H1 (cell line): ENCODE measurements around the gene KRT10. TPM values are rescaled to one million over a fixed set of nuclear protein-coding genes. Genes with fewer than 3 reads are reported as not detected.

Experiments used
- CTCF ChIA-PET: fragments of 300-600 bp; sonication (Branson Sonifier 250); formaldehyde crosslinking; loops from one replicate; lab custom pipeline; 2021; ENCODE audit not compliant: partially characterized antibody; lab: Charles Lee
- POLR2A ChIA-PET: fragments of 300-600 bp; sonication (Branson Sonifier 250); formaldehyde crosslinking; loops from one replicate; lab custom pipeline; 2021; ENCODE audit warnings: inconsistent platforms; ENCODE audit not compliant: partially characterized antibody; lab: Charles Lee
- DNase-seq, 2 experiments: peaks; one replicate each; pipeline versions ENCODE4 v3.0.0 to v3.0.0-alpha.2; 2010 to 2022; ENCODE audit warnings: low spot score in 2 of 2, low read depth in 1 of 2, mixed read lengths in 1 of 2
- FAIRE-seq: peaks from 2 replicates; lab custom pipeline; 2011; peaks lifted over from hg19 to GRCh38; lab: Jason Lieb, UNC
- H2AFZ ChIP-seq: 2 replicates; pipeline ENCODE4 v1.8.1; 2012; ENCODE audit warnings: low read length, inconsistent platforms
- H2AK5ac ChIP-seq: 2 replicates; pipeline ENCODE4 v1.6.1; 2013; ENCODE audit warnings: low read depth, low read length
- H2BK120ac ChIP-seq: replicated peaks from 2 replicates; pipeline ENCODE3; 2013; ENCODE audit warnings: low read depth, low read length, inconsistent platforms
- H2BK12ac ChIP-seq: 2 replicates; pipeline ENCODE4 v1.6.1; 2013; ENCODE audit warnings: low read depth, low read length
- H2BK15ac ChIP-seq: 2 replicates; pipeline ENCODE4 v1.6.1; 2013; ENCODE audit warnings: low read length
- H2BK20ac ChIP-seq: 2 replicates; pipeline ENCODE4 v1.6.1; 2013; ENCODE audit warnings: low read length
- H2BK5ac ChIP-seq: 2 replicates; pipeline ENCODE4 v1.6.1; 2013; ENCODE audit warnings: low read depth, low read length
- H3K14ac ChIP-seq: 2 replicates; pipeline ENCODE4 v1.6.1; 2013; ENCODE audit warnings: inconsistent platforms; ENCODE audit not compliant: insufficient read length
- H3K18ac ChIP-seq: 2 replicates; pipeline ENCODE4 v1.6.1; 2013; ENCODE audit warnings: low read length; ENCODE audit errors: extremely low read depth
- H3K23ac ChIP-seq: 2 replicates; pipeline ENCODE4 v1.6.1; 2013; ENCODE audit warnings: inconsistent platforms; ENCODE audit not compliant: insufficient read length
- H3K23me2 ChIP-seq: 2 replicates; pipeline ENCODE4 v1.6.1; 2013; ENCODE audit warnings: low read depth, low read length
- H3K27ac ChIP-seq: 2 replicates; pipeline ENCODE4 v1.6.1; 2011; ENCODE audit warnings: low read depth, low read length, inconsistent platforms
- H3K27me3 ChIP-seq, 4 experiments: replicated peaks in 1 of 4; 1 replicate in 1 of 4; 2 replicates in 3 of 4; pipeline versions ENCODE4 v1.6.1 to v1.8.1; 2011 to 2013; ENCODE audit warnings: low read length in 3 of 4, mild to moderate bottlenecking in 3 of 4, inconsistent platforms in 2 of 4, mixed read lengths in 2 of 4, moderate library complexity in 1 of 4; ENCODE audit not compliant: control insufficient read depth in 3 of 4, insufficient read depth in 3 of 4; ENCODE audit errors: extremely low read depth in 1 of 4
- H3K36me3 ChIP-seq, 4 experiments: 2 replicates each; pipeline versions ENCODE4 v1.6.1 to v1.8.1; 2011 to 2013; ENCODE audit warnings: mild to moderate bottlenecking in 4 of 4, low read length in 3 of 4, moderate library complexity in 2 of 4, control low read depth in 1 of 4, inconsistent platforms in 1 of 4; ENCODE audit not compliant: insufficient read depth in 4 of 4, control insufficient read depth in 2 of 4
- H3K4ac ChIP-seq: replicated peaks from 2 replicates; pipeline ENCODE3; 2013; ENCODE audit warnings: low read length, low read depth, mixed read lengths, inconsistent platforms; ENCODE audit not compliant: insufficient read length
- H3K4me1 ChIP-seq, 4 experiments: replicated peaks in 1 of 4; 1 replicate in 1 of 4; 2 replicates in 3 of 4; pipeline versions ENCODE4 v1.6.1 to v1.8.1; 2011 to 2013; ENCODE audit warnings: low read length in 3 of 4, inconsistent platforms in 2 of 4, mixed read lengths in 1 of 4; ENCODE audit not compliant: insufficient read depth in 4 of 4, control insufficient read depth in 3 of 4
- H3K4me2 ChIP-seq, 2 experiments: 2 replicates each; pipeline versions ENCODE4 v1.6.1 to v1.8.1; 2011 to 2013; ENCODE audit warnings: low read depth in 2 of 2, low read length in 2 of 2, control low read depth in 1 of 2, inconsistent platforms in 1 of 2, mild to moderate bottlenecking in 1 of 2; ENCODE audit not compliant: insufficient read depth in 1 of 2
- H3K4me3 ChIP-seq, 4 experiments: fragments of 200-600, 300-600 bp in 1 of 4; sonication (generic), shearing (Covaris generic), sonication (Bioruptor Twin) in 1 of 4; 2 replicates each; pipeline versions ENCODE4 v1.5.1 to v1.8.1; 2011 to 2016; ENCODE audit warnings: low read length in 4 of 4, low read depth in 3 of 4, control low read depth in 2 of 4, inconsistent platforms in 2 of 4, mild to moderate bottlenecking in 2 of 4, mixed read lengths in 1 of 4, moderate library complexity in 1 of 4; ENCODE audit not compliant: insufficient read depth in 2 of 4; ENCODE audit errors: extremely low read depth in 1 of 4
- H3K56ac ChIP-seq: replicated peaks from 2 replicates; pipeline ENCODE3; 2013; ENCODE audit warnings: low read depth, mild to moderate bottlenecking, mixed read lengths, low read length, inconsistent platforms; ENCODE audit not compliant: insufficient read length
- H3K79me1 ChIP-seq: 2 replicates; pipeline ENCODE4 v1.6.1; 2013; ENCODE audit warnings: low read depth, low read length, control low read depth
- H3K79me2 ChIP-seq, 2 experiments: 2 replicates each; pipeline versions ENCODE4 v1.6.1 to v1.8.1; 2012 to 2013; ENCODE audit warnings: low read length in 2 of 2, mild to moderate bottlenecking in 2 of 2, inconsistent platforms in 1 of 2; ENCODE audit not compliant: insufficient read depth in 2 of 2, control insufficient read depth in 1 of 2
- H3K9ac ChIP-seq, 4 experiments: replicated peaks in 1 of 4; 1 replicate in 1 of 4; 2 replicates in 3 of 4; pipeline versions ENCODE4 v1.6.1 to v1.8.1; 2011 to 2013; ENCODE audit warnings: low read depth in 3 of 4, low read length in 3 of 4, control low read depth in 2 of 4, mild to moderate bottlenecking in 2 of 4, moderate library complexity in 2 of 4, inconsistent platforms in 1 of 4; ENCODE audit errors: extremely low read depth in 1 of 4
- H3K9me3 ChIP-seq, 2 experiments: 2 replicates each; pipeline versions ENCODE4 v1.6.1 to v1.8.1; 2012 to 2013; ENCODE audit warnings: mild to moderate bottlenecking in 2 of 2, moderate library complexity in 2 of 2, control low read depth in 1 of 2, inconsistent platforms in 1 of 2, low read depth in 1 of 2, low read length in 1 of 2, mixed read lengths in 1 of 2; ENCODE audit not compliant: insufficient read depth in 2 of 2
- H4K20me1 ChIP-seq, 2 experiments: replicated peaks in 1 of 2; 2 replicates each; pipeline versions ENCODE3 to v1.8.1; 2011 to 2013; ENCODE audit warnings: inconsistent platforms in 2 of 2, low read length in 2 of 2, mild to moderate bottlenecking in 1 of 2; ENCODE audit not compliant: insufficient read depth in 2 of 2, control insufficient read depth in 1 of 2
- H4K5ac ChIP-seq: 2 replicates; pipeline ENCODE4 v1.6.1; 2013; ENCODE audit warnings: low read length, low read depth, mixed read lengths, inconsistent platforms; ENCODE audit not compliant: insufficient read length
- H4K8ac ChIP-seq: 2 replicates; pipeline ENCODE4 v1.8.0; 2013; ENCODE audit warnings: mild to moderate bottlenecking, moderate library complexity, low read length, inconsistent platforms; ENCODE audit not compliant: insufficient read depth; ENCODE audit errors: extremely low read depth
- H4K91ac ChIP-seq: replicated peaks from 2 replicates; pipeline ENCODE3; 2013; ENCODE audit warnings: low read length, mixed read lengths, inconsistent platforms; ENCODE audit not compliant: insufficient read length
- CBX8 ChIP-seq: fragments of 300-800, 300-1000 bp; sonication (generic); IDR thresholded peaks from 2 replicates; pipeline ENCODE4 v1.7.1; 2016; ENCODE audit warnings: low read depth, low read length, borderline replicate concordance
- E2F6 ChIP-seq: IDR thresholded peaks from 2 replicates; pipeline ENCODE4 v1.6.1; 2012; ENCODE audit warnings: inconsistent platforms
- EP300 ChIP-seq, 2 experiments: IDR thresholded peaks; 1 replicate in 1 of 2; 2 replicates in 1 of 2; pipeline ENCODE4 v1.6.1; 2011 to 2012; ENCODE audit warnings: low read depth in 2 of 2, low read length in 2 of 2, mild to moderate bottlenecking in 2 of 2, borderline replicate concordance in 1 of 2, inconsistent platforms in 1 of 2, moderate library complexity in 1 of 2
- FOSL1 ChIP-seq: IDR thresholded peaks from 2 replicates; pipeline ENCODE4 v1.6.1; 2011; ENCODE audit warnings: mild to moderate bottlenecking, low read depth, low read length, moderate library complexity; ENCODE audit not compliant: insufficient read depth
- KDM5A ChIP-seq: fragments of 200-600 bp; IDR thresholded peaks from 2 replicates; pipeline ENCODE4 v1.7.1; 2012; ENCODE audit warnings: mild to moderate bottlenecking, low read length, inconsistent platforms, mixed read lengths
- POU5F1 ChIP-seq: IDR thresholded peaks from 2 replicates; pipeline ENCODE4 v1.6.1; 2011; ENCODE audit warnings: low read depth, mild to moderate bottlenecking, low read length, moderate library complexity
- RAD21 ChIP-seq, 2 experiments: IDR thresholded peaks in 1 of 2; conservative IDR thresholded peaks in 1 of 2; 2 replicates each; pipeline ENCODE4 v1.6.1; 2011; ENCODE audit warnings: low read depth in 2 of 2, low read length in 2 of 2, improper control_type of control experiment in 1 of 2, inconsistent platforms in 1 of 2, mild to moderate bottlenecking in 1 of 2, moderate library complexity in 1 of 2
- WGBS, 2 experiments: shearing (Covaris generic) in 1 of 2; methylation state at CpG; one replicate each; pipeline versions ENCODE4 v1.1.6 to v1.1.7; 2013 to 2015; ENCODE audit warnings: low lambda C conversion rate in 2 of 2, mixed read lengths in 2 of 2, inconsistent platforms in 1 of 2, low coverage in 1 of 2, missing lambda C conversion rate in 1 of 2; ENCODE audit not compliant: insufficient replicate concordance in 2 of 2, insufficient coverage in 1 of 2, insufficient read length in 1 of 2; ENCODE audit errors: extremely low coverage in 1 of 2, missing lambda C conversion rate in 1 of 2; 5-methylcytosine and 5-hydroxymethylcytosine counted together
- polyA plus RNA-seq, 7 experiments: library from polyadenylated mRNA; depleted of rRNA in 3 of 7; stranded (reverse) in 5 of 7; unstranded in 2 of 7; fragments of >200 nt in 5 of 7; fragments of 200-250 nt in 2 of 7; gene quantifications; 1 replicate in 5 of 7; 2 replicates in 1 of 7; 4 replicates in 1 of 7; pipeline versions ENCODE4 v1.2.1 to v1.2.3, GENCODE V29; 2011 to 2013; ENCODE audit warnings: missing spikeins in 2 of 7, mixed read lengths in 2 of 7
- total RNA-seq: library from RNA; stranded (reverse); fragmentation: NEBNext Ultra II Directional; extraction: Animal tissue kit (Norgen Biotek cat#: 25700); gene quantifications from 2 replicates; pipeline ENCODE4 v1.2.1, GENCODE V29; 2021
- TF ChIP-seq, protein P1 (sequence below): IDR thresholded peaks from 2 replicates; pipeline ENCODE4 v1.6.1; 2012; ENCODE audit warnings: inconsistent platforms
- TF ChIP-seq, protein P2 (sequence below), 3 experiments: IDR thresholded peaks; 1 replicate in 2 of 3; 2 replicates in 1 of 3; pipeline versions ENCODE4 v1.5.1 to v1.6.1; 2011; ENCODE audit warnings: low read length in 3 of 3, mild to moderate bottlenecking in 3 of 3, inconsistent platforms in 2 of 3, low read depth in 1 of 3, moderate library complexity in 1 of 3; ENCODE audit not compliant: insufficient read depth in 1 of 3; ENCODE audit errors: control extremely low read depth in 1 of 3

KRT10 gene
- total and polyA plus RNA-seq, 2 of the 8 experiments (the other 6 are each of a cell fraction or from before 2014, with no cell fraction given): 3.5 to 39.4 TPM

GRCh38 chr17:40836020-40836419 is 13.6 kb upstream of the KRT10 start:
- Histone ChIP-seq H3K23ac (no peak overlapping the region), H3K23me2 (no peaks in the 10 kb centered on the region), H3K4me3 (no peak overlapping the region), H3K9ac (no peak overlapping the region), H3K14ac (no peak overlapping the region), H3K18ac (no peak overlapping the region), H2BK120ac (no peak overlapping the region), H3K27me3 (peaks cover 4 to 21% (median 8%) of the 10 kb centered on the region in 4 experiments), H3K79me1 (no peaks in the 10 kb centered on the region), H2AFZ (no peak overlapping the region), H2BK5ac (no peak overlapping the region), H4K8ac (no peak overlapping the region), H3K27ac (no peak overlapping the region), H3K36me3 (no peaks in the 10 kb centered on the region), H3K4me1 (peaks cover 0 to 3% (median 0%) of the 10 kb centered on the region in 4 experiments; a peak in 1 of 7 replicates), H4K20me1 (no peaks in the 10 kb centered on the region), H2BK15ac (no peak overlapping the region), H2AK5ac (no peak overlapping the region), H3K4ac (no peak overlapping the region), H3K56ac (no peak overlapping the region), H2BK20ac (no peak overlapping the region), H2BK12ac (no peak overlapping the region), H3K4me2 (no peak overlapping the region), H3K9me3 (no peaks in the 10 kb centered on the region), H4K91ac (no peak overlapping the region), H4K5ac (no peak overlapping the region), H3K79me2 (no peaks in the 10 kb centered on the region)
- ChIA-PET POLR2A (no interaction called here), CTCF (interaction anchor here (0.6 kb wide), 1 partner anchor 818 kb away, joined by 3 read pairs; no protein-coding TSS in a partner anchor)
- FAIRE-seq (no peak), DNase-seq (no peak)
- 97% methylated on average over 4 of the region's 4 CpGs; no CpG with 5 or more reads in 1 of the 2 experiments for WGBS, 2 experiments
- TF ChIP-seq EP300 (IDR thresholded peaks at IDR 0.05; ENCODE audit: borderline replicate concordance in 1 of 2, low read depth in 2 of 2, low read length in 2 of 2) (no peak), FOSL1 (no peak), CBX8 (no peak), RAD21 (IDR thresholded peaks at IDR 0.05 in 1 of 2, conservative IDR thresholded peaks at IDR 0.05 in 1 of 2; ENCODE audit: low read depth in 2 of 2, low read length in 2 of 2) (no peak), POU5F1 (no peak), E2F6 (no peak), KDM5A (no peak)
- TF ChIP-seq, protein P1, sequence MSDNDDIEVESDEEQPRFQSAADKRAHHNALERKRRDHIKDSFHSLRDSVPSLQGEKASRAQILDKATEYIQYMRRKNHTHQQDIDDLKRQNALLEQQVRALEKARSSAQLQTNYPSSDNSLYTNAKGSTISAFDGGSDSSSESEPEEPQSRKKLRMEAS: no peak
- TF ChIP-seq, protein P2, sequence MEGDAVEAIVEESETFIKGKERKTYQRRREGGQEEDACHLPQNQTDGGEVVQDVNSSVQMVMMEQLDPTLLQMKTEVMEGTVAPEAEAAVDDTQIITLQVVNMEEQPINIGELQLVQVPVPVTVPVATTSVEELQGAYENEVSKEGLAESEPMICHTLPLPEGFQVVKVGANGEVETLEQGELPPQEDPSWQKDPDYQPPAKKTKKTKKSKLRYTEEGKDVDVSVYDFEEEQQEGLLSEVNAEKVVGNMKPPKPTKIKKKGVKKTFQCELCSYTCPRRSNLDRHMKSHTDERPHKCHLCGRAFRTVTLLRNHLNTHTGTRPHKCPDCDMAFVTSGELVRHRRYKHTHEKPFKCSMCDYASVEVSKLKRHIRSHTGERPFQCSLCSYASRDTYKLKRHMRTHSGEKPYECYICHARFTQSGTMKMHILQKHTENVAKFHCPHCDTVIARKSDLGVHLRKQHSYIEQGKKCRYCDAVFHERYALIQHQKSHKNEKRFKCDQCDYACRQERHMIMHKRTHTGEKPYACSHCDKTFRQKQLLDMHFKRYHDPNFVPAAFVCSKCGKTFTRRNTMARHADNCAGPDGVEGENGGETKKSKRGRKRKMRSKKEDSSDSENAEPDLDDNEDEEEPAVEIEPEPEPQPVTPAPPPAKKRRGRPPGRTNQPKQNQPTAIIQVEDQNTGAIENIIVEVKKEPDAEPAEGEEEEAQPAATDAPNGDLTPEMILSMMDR (IDR thresholded peaks at IDR 0.05; ENCODE audit: control extremely low read depth in 1 of 3, insufficient read depth in 1 of 3, low read depth in 1 of 3, low read length in 3 of 3): no peak
